HFF-Myc (cell line): ENCODE measurements around the gene PHKG1.
"Not testable (repeated sequence)": the region's sequence is repeated elsewhere in the genome, so short reads cannot be mapped to it uniquely, and the experiment has no call there.

ENCODE experiments used
- DNase-seq: peaks from one replicate; pipeline ENCODE4 v3.0.0-alpha.2; 2011; ENCODE audit warnings: low read depth; ENCODE audit errors: extremely low read depth
- H3K4me3 ChIP-seq: replicated peaks from 2 replicates; pipeline ENCODE4 v1.5.1; 2011; ENCODE audit warnings: low read depth, mild to moderate bottlenecking, control low read depth, low read length
- CTCF ChIP-seq: IDR thresholded peaks from 2 replicates; pipeline ENCODE4 v1.5.1; 2012; ENCODE audit warnings: mild to moderate bottlenecking, low read depth, low read length, control low read depth; ENCODE audit errors: missing control alignments

PHKG1 gene

DNA sequence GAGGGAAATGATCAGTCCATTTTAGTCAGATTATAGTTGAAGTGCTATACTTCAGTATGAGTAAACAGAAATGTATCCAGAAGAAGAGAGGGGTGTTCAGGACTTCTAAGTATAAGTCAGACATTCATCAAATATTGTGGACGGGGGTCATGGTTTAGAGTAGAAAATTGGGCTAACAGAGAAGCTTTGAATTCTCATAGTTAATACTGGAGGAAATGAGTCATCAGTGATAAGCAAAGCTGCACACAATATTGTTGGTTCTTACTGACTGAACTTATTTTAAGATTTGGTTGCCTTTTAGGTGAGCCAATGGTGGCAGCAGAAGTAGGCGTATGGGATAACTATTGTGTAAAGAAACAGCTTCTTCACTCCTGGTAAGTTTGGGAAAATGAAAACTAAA is 30.4 kb downstream of the PHKG1 start:
- TF ChIP-seq CTCF = no peak
- no peak overlapping the region for H3K4me3 ChIP-seq
- DNase-seq = no peak

DNA sequence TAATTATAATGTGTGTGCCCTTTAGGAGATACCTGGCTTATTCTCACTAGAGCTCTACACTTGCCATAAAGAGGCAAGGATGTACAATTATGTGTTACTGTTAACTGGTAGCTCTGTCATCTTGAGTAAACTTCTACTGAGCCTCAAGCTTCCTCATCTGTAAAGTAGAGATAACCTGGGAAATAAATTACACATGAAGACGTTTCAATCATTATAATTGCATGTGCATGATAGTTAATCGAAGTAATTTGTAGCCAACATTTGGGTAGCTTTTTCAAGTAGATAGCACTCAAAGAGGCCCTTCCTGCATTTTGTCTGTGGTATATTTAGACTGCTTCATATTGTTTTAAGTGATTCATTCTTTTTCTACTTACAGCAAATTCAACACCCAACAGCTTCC is 38.8 kb downstream of the PHKG1 start:
- peak overlapping the region; percentile 96 for H3K4me3 ChIP-seq
- TF ChIP-seq CTCF = no peak
- DNase-seq = no peak

GRCh38 chr7:56053379-56053778 is 39.4 kb downstream of the PHKG1 start:
- TF ChIP-seq CTCF = no peak
- peak overlapping the region; percentile 96 for H3K4me3 ChIP-seq

GRCh38 chr7:56051339-56052191 is 41.2 kb downstream of the PHKG1 start, which contains the start of the genes CCT6A and PSPH:
Gene CCT6A (plus strand): TSS chr7:56051765. CDS start chr7:56051849, 84 bp downstream.
Gene PSPH (minus strand): TSS chr7:56051444. CDS start chr7:56021212, 30,232 bp downstream.
- H3K4me3 ChIP-seq = peak within 1 kb of the TSS; percentile 96
- DNase-seq = peak; percentile 94
- no peak for TF ChIP-seq CTCF

More at GRCh38 chr7:56053379-56053778, 39.4 kb downstream of the PHKG1 start:
- DNase-seq = no peak

GRCh38 chr7:56051053-56051338 is 41.8 kb downstream of the PHKG1 start:
- DNase-seq = no peak
- H3K4me3 ChIP-seq = peak overlapping the region; percentile 96
- no peak for TF ChIP-seq CTCF

DNA sequence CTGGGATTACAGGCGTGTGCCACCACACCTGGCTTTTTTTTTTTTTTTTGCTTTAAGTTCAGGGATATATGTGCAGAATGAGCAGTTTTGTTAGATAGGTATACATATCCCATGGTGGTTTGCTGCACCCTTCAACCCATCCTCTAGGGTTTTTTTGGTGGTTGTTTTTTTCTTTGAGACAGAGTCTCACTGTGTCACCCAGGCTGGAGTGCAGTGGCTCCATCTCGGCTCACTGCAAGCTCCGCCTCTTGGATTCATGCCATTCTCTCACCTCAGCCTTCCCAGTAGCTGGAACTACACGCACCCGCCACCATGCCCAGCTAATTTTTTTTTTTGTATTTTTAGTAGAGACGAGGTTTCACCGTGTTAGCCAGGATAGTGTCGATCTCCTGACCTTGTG is 44.0 kb downstream of the PHKG1 start:
- not testable (repeated sequence) for DNase-seq, H3K4me3 ChIP-seq

DNA sequence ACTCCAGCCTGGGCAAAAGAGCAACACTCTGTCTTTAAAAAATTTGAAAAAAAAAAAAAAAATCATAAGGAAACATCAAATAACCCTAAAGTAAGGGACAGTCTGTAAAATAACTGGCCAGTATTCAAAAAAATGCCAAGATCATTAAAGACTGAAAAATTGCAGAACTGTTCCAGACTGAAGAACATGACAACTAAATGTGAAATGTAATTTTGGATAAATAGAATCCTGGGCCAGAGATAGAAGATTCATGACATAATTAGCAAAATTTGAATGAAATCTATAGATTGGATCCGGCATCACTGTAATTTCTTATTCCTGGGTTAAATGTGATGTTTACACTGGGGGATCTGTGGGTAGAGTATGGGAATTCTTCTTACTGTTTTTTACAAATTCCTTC is 44.5 kb downstream of the PHKG1 start:
- no peak for DNase-seq
- TF ChIP-seq CTCF = no peak
- H3K4me3 ChIP-seq = no peak overlapping the region

GRCh38 chr7:56047446-56048116 is 45.2 kb downstream of the PHKG1 start:
- not testable (repeated sequence) for DNase-seq, H3K4me3 ChIP-seq
